T-helper 22 cell (primary cell): ENCODE data around the gene ADARB1.

ENCODE experiments used
- DNase-seq: peaks from one replicate; pipeline ENCODE4 v3.0.0-alpha.2; 2020; ENCODE audit warnings: low read depth

The ADARB1 gene

GRCh38 chr21:45039317-45040156, 34.8 kb upstream of the ADARB1 start:
- no peak for DNase-seq

DNA sequence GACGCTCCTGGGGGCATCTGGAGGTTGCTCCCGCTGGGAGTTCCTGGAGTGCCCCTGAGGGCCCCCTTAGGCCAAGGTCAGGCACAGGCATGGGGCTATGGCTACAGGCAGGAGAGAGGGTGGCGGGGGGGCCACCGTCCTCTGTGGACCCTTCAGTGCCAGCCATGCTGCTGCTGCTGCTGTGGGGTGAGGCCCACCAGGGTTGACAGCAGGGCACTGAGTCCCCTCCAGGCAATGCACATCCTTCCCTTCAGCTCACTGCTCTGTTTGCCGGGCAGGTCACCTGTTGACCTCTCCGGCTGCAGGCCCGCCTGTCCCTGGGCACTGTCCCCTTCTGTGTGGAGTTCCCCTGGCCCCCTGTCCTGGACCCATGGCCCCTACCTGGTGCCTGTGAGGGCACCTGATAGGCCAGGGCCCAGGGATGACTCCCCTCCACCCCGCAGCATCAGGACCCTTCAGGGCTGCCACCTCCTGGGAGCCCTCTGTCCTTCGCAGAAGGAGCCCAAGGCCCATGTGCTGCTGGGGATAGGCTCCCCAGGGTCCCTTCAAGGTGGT, 34.1 kb upstream of the ADARB1 start:
- DNase-seq = no peak

GRCh38 chr21:45040739-45041138, 33.6 kb upstream of the ADARB1 start:
- DNase-seq = no peak

- DNase-seq = no peak
These were observed 33.0 kb upstream of the ADARB1 start for GRCh38 chr21:45041351-45041805.

GRCh38 chr21:45041984-45042663, 32.3 kb upstream of the ADARB1 start:
- DNase-seq = no peak

DNA sequence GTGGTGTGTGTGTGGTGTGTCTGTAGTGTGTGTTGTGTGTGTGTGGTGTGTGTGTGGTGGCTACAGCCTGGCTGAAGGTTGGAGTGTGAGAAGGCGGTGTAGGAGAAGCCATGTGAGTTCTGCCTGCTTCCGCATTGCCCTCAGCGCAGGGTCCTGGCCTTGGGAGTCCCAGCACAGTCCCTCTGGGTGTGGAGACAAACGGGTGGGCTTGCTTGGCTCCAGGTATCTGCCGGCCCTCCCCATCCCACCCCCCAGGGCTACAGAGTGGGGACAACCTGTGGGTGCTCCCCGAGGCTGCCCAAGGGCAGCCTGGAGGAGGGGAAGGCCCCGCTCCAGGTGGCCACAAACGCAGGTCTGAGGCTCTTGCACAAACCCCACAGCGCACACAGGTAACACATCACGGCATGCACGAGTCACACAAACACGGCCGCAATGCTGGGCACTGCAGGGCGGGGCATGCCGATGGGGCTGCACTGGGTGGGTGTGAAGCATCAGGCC, 31.7 kb upstream of the ADARB1 start:
- DNase-seq = no peak

DNA sequence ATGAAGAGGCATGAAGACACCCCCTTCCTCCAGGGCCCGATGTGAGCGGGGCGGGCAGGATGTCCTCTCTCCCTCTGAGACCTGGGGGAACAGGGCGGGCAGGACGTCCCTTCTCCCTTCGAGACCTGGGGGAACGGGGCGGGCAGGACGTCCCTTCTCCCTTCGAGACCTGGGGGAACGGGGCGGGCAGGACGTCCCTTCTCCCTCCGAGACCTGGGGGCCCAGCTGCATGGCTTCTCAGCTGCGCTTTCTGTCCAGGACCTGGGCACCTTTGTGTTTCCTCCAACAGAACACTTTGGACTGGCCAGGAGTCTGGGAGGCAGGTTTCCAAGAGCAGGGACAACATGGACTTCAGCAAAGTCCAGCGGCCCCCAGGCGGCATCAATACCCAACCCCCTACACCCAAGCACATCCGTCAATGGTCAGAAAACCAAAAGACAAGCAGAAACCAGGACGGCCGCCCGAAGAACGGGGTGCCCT, 30.8 kb upstream of the ADARB1 start:
- DNase-seq = no peak

DNA sequence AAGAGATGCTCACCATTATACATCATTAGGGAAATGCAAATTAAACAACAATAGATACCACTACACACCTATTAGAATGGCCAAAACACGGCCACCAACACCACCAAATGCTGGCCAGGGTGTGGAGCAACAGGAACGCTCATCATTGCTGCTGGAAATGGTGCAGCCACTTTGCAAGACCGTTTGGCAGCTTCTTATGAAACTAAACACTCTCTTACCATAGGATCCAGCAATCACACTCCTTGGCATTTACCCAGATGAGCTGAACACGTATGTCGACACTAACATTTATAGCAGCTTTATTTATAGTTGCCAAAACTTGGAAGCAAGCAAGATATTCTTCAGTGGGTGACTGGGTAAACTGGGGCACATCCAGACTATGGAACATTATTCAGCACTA, 28.9 kb upstream of the ADARB1 start:
- no peak for DNase-seq

- DNase-seq = no peak
These were observed 27.1 kb upstream of the ADARB1 start for GRCh38 chr21:45047257-45047656.

DNA sequence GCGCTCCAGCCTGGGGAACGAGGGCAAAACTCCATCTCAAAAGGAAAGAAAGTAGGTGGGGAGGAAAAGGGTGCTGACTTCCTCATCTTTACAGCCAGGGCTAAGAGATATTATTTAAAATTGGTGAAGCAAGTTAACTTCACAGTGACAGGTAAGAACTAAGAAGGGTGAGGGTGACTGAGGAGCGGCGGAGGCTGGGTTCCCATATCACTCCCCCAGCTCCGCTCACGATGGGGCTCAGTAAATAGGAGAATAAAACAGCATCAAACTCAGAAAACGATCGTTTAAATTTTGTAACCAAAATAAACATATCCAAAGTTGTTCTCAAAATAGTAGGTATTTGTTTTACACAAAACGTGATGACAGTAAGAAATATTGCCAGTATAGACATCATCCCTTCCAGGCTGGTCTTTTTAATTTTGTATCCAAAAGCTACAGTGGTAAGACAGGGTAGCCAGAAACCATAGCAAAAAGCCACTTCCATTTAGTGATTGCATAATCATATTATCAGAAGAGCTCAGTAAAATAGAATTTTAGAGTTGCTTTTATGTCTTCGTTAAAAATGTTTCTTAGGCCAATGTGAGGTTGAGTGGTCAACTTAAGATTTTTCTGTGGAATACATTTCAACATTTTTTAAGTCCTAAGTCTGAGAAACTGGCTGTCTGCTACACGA, 26.2 kb upstream of the ADARB1 start:
- DNase-seq = no peak

GRCh38 chr21:45048968-45049367, 25.4 kb upstream of the ADARB1 start:
- no peak for DNase-seq

DNA sequence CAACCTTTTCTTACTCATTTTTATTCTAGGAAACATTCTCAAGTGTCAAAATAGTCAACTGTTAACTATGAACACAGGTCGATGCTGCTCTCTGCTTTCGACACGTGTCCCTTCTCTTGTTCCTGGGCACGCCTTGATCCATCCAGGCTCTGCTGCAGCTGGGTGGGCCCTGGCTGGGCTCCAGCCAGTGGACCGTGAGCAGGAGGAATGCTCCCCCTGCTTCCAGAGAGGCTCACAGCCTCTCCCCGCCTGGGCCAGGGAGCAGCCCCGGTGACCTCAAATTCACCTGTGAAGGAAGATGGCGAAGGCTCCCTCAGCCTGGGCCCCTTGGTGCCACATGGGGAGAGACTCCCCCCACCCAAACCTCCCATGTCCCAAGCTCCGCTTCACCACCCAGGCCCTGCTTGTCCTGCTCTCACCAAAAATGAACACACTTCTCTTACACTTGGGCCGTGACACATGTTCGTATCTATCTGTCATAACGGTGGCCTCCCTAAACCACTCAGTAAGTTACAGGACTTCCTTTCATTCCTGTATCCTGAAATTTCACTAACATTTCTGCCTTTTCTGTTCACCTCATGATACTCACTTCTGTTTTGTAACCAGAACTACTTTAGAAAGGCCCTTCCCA, 24.6 kb upstream of the ADARB1 start:
- DNase-seq = no peak

DNA sequence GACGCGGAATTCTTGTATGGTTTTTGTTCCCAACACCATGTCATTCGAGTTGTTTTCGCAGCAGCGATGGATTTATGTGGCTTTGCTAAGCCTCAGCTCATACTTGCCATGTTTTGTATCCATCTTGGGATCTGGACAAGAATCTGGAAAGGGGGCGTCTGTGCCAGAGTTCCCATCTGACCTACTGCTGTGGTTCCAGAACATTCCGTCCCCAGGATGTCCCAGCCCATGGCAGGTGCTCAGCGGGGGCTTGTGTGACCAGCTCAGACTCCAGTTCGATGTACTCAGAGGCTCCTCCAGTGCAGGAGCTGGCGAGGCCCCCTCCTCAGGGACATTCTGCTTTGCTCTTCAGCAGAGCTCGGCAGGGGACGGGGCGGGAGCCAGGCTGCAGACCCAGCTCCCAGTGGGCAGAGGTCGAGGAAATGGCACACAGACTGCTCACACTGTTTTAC, 24.0 kb upstream of the ADARB1 start:
- no peak for DNase-seq

GRCh38 chr21:45050797-45051489, 23.4 kb upstream of the ADARB1 start:
- no peak for DNase-seq

DNA sequence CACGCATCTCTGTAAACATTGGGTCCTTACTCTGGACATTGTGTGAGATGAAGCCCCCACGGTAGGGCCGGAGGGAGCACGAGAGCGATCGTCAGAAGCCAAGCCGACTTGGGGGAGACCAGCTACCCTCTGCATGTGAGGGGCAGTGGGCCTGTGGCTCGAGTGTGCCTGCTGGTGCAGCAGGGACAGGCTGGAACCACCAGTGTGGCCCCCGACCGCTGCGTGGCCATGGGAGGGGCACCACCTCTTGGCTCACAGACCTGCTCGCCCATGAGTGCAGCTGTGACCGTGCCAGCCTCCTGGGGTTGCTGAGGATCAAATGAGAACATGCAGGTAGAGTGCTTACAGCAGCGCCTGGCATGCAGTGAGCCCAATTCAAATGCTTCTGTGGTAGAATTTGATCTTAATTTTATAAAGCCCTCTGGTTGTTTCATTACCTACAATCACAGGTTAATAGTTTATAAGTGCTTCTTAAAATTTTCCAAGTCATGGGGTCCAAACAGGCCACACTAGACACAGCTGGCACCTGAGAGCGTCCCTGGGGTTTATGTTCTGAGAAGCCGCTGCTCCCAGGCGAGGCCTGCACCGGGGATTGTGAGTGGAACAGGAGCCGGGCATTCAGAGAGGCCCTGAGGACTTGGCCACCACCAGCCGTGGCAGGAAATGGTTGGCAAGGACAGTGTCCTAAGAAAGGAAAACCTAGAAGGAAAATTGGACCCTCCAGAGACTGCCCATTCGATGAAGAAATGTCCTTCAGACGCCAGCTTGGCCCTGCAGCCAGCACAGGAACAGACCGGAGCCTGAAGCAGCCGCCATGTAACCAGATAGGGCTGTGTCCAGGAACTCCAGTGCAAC, 22.6 kb upstream of the ADARB1 start:
- no peak for DNase-seq

DNA sequence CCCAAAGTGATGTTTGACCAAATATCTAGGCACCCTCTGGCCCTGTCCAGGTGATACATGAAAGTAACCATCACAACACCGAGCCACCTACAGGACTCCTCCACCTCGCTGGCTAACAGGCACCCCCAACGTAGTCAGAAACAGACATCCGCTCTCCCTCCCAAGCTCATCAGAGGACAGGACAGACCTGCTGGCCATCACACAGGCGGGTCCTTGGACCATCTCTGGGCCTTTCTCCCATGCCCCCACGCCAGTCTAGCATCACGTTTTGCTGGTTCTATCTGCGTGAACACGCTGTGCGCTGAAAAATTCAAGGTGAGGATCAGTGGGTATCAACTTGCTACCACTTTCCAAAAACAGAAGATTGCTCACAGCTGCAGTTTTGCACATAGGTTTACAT, 21.4 kb upstream of the ADARB1 start:
- no peak for DNase-seq

DNA sequence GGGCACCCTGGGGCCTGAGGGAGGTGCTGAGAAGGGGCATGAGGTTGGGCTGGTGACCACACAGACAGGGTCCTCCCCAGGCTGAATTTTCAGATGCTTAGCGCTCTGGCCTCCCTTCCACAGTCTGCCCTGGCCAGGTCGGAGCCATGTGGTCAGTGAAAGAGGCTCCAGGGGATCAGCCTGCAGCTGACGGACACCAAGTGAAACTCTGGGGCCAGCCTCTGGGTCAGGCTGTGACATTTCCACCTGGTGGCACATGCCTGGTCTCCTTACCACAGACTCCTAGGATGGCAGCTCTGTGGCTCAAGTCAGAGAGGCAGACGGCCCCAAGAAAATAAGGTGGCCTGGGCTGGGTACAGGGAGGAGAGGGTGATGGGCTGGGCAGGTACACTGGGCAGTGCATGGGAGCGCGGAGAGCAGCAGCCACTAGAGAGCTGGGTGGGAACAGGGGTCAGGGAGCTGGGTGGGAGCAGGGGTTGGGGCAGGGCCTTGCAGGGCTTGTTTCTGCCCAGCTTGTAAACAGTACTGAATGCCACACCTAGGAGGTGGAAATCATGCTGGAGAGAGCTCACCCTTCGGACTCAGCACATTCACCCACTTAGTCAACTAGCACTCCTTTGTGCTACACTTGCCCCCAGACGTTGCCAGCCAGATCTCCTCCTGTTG, 20.7 kb upstream of the ADARB1 start:
- DNase-seq = no peak

GRCh38 chr21:45054227-45054926, 20.0 kb upstream of the ADARB1 start:
- no peak for DNase-seq
